OCI-LY3 (cell line): ENCODE data around the gene PABPC5.

Experiments
- EZH2phosphoT487 ChIP-seq: fragments of 200-600 bp; shearing (Covaris generic); IDR thresholded peaks from 2 replicates; pipeline ENCODE4 v1.6.1; 2018; ENCODE audit warnings: antibody characterized with exemption, mixed run types, low read depth
- TF ChIP-seq, protein P1 (sequence below): fragments of 200-600, 300-600 bp; sonication (generic); IDR thresholded peaks from 2 replicates; pipeline ENCODE4 v1.5.1; 2014; ENCODE audit warnings: antibody characterized with exemption, low read length, low read depth

DNA sequence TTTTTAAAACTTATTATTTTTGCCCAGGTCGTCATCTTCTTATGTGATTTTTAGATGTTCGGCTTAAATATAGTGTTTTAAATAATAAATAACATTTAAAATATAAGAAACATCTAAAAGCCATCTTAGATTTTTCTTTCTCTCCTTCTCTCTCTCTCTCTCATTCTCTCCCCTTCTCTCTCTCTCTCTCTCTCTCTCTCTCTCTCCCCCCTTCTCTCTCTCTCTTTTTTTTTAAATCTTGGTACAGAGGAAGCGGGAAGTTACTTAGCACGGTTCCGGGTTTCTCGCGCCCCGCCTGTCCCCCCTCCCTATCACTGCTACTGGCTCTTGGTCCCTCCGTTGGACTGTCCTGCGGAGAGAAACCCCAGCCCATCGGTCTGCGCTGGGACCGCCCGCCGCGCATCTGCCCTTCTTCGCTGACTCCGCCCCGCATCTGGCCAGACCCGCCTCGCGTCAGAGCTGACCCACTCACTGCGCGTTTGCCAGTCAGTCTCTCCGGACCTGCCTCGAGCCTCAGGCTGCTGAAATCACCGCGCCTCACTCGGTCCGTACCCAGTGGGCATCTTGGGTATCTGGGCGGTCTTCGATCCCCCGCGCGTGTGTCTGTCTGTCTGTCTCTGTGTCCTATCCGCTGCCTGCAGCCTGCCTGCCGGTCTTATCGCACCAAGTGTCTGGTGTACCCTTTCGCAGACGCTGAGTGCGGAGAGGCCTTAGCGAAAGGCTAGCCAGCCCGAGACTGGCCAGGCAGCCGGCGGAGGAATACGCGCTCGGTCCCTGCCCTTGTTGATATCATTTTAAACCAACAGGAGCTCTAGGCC is at the start of gene PABPC5:
- no peak for TF ChIP-seq EZH2phosphoT487
- TF ChIP-seq, protein P1, sequence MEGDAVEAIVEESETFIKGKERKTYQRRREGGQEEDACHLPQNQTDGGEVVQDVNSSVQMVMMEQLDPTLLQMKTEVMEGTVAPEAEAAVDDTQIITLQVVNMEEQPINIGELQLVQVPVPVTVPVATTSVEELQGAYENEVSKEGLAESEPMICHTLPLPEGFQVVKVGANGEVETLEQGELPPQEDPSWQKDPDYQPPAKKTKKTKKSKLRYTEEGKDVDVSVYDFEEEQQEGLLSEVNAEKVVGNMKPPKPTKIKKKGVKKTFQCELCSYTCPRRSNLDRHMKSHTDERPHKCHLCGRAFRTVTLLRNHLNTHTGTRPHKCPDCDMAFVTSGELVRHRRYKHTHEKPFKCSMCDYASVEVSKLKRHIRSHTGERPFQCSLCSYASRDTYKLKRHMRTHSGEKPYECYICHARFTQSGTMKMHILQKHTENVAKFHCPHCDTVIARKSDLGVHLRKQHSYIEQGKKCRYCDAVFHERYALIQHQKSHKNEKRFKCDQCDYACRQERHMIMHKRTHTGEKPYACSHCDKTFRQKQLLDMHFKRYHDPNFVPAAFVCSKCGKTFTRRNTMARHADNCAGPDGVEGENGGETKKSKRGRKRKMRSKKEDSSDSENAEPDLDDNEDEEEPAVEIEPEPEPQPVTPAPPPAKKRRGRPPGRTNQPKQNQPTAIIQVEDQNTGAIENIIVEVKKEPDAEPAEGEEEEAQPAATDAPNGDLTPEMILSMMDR: no peak
